T-helper 1 cell (primary cell): ENCODE results near the gene TRERF1.

Experiments used
- DNase-seq, 5 donors: peaks; one replicate each; pipeline ENCODE4 v3.0.0-alpha.2; 2012 to 2020

TRERF1 gene

DNA sequence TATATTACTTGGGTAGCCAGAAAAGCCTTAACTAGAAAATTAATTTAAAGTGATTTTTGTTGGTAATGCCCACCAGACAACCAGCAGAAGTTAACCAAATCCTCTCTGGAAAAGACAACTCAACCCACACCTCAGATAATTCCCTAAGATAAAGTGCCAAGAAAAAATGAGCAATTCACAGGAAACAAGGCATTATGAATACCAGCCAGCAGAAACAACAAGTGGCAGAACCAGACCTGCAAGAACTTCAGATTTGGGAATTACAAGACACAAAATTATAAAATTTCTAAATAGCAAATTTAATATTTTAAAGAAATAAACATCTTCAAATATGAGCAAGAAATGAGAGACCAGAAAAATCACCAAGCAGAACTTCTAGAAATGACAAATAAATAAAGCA is 154.1 kb downstream of the TRERF1 start:
- no peak for DNase-seq

DNA sequence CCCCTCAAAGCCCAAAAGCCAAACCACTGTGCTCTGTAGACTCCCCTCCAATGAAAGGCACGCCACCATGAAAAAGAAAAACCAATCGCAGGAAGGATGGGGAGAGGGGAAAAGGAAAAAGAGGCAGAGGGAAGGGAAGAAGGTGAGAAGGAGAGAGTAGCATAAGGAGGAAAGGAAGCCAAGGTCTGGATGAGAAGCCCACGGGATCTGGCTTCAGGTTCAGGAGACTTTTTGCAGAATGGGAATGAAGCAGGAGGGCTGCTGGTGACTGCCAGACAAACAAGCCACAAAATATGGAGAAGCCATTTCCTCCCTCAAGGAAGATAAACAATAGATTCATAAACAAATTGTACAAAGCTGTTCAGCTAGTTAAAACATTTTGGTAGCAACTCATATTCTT is 155.1 kb downstream of the TRERF1 start:
- no peak for DNase-seq

DNA sequence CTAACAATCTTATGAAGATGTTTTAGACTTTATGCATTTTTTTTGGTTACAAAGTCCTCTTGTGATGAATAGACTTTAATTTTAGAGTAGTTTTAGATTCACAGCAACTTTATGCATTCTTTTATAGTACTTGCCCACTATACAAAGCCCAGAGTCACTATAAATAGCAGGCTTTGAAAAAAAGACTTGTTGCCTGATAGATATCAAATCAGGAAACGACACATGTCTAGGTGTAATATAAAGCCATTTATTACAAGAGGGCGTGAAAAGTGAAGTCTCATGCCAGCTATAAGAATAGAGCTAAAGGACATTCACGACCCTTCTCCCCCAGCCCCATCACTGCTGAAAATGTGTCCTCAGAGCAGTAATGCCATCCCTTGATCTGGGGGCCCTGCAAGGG is 156.0 kb downstream of the TRERF1 start:
- DNase-seq = no peak

DNA sequence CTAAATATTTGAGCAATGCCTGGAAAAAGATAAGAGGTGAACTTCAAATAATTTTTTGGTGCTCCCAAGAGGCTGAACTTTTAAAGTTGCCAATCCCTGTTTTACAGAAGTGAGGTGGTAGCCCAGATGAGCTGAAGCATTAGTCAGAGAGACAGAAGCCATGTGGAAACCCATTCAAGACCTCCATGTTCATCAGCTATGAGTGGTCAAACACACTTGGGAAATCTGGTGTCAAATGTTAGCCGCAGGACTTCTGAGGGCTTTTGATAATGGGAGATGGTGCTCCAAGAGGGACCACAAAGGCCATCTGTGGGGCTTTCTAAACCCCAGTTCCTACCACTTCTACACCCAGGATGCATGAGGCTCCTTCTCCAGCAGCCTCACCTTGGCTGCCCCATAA is 156.5 kb downstream of the TRERF1 start:
- DNase-seq = no peak

DNA sequence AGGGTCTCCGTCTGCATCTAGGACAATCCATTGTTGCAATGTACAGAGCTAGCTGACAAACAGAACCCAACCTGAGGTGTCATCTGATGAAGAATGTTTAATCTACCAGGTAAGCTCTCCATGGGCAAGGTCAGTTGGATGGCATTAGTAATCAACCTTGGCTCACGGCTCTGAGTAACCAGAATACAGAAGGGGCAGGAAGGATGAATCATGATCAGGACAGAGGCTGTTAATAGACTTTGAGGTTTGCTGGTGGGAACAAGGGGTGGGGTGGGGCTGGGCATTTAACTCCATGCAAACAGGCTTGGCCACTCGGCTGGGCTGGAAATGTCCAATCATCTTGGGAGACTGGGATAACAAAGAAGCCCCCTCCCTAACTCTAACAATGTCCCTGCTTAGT is 157.0 kb downstream of the TRERF1 start:
- DNase-seq = no peak

DNA sequence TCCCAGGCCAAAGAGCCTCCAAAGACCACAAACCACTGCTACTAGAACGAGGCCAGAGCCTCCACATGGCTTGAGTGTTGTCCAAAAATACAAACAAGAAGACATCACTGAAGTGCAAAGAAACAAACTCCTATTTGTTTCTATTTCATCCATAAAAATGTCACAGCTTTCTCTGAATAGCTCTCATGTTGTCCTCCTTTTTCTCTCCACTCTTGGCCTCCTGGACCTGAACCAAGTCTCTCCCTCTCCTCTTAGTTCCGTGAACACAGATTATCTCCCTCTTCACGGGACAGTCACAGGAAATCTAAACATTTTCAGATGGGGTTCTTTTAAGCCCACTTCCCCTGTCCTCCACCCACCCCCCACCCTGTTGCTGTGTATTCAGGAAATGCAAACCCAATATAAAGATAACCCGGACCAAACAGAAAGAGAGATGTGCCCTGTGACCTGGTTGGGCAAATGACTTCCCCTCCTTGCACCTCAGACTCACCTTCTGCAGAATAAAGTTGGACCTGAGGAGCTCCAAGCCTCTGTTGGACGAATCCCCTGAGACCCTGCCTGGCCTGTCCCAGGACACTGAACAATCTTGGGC is 158.2 kb downstream of the TRERF1 start:
- DNase-seq = no peak

DNA sequence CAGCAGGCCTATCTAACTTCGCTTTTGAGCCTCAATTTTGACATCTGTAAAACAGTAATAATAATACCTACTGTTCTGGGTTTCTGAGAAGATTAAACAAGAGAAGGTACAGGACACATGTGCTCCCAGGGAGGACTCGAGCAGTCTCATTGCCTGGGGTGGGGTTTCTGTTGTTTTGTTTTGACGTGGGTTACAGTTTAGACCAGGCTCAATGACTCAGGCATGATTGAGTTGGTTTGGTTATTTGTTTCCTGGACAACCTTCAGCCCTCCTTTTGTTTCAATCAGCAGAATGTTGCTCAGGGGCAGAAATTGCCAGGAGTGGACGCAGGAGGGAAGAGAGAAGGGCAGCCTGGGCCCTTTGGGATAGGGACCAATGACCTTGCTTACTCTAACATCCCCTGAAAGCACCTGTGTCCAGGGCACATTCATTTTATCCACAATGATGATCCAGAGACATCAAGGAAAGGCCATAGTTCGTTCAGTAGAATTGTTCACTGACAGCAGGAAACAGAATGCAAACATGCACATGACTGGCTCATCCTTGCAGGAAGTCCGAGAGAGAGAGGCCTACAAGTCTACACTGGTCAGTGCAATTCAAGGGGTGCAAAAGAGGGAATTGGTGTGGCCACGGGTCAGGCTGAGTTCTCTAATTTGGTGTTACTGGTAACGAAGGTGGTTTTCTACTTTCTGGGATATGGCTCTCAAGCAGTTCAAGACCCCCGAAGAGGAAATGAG is 159.6 kb downstream of the TRERF1 start:
- peak in 1 of 5 donors; percentile 75 for DNase-seq

DNA sequence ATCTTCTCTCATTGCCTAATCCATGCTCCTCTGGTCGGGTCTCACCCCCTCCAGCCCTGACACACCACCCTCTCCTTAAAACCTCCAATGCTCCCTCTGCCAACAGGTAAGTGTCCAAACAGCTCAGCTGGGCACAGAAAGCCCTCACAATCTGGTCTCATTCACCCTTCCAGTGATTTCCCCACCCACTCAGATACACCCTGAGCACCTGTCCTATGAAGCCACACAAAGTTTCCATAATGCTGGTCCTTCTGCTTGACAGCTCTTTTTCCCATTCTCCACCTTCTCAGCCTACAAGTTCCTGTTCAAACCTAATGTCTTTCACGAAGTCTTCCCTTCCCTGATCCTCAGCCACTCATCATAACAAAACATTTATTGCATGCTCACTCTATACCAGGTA is 164.0 kb downstream of the TRERF1 start:
- DNase-seq = no peak

DNA sequence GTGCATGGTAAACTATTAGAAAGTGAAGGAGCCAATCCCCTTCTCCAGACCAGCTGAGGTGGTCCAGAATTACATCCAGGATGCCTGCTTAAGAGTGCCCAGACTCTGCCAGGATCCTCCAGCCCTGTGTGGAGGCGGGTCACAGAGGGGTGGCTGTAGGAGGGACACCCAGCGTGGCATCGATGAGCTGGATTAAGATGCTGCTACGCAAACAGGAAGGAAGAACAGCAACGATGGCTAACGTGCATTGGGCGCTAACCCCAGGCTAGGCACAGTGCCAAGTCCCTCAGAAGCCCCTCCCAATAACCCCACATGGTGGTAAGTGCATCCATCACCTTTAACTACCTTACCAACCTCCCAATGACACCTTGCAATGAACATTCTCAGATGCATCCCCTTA is 170.2 kb downstream of the TRERF1 start:
- DNase-seq = peak in 4 of 5 donors; percentile 22 to 67 (median 28)

DNA sequence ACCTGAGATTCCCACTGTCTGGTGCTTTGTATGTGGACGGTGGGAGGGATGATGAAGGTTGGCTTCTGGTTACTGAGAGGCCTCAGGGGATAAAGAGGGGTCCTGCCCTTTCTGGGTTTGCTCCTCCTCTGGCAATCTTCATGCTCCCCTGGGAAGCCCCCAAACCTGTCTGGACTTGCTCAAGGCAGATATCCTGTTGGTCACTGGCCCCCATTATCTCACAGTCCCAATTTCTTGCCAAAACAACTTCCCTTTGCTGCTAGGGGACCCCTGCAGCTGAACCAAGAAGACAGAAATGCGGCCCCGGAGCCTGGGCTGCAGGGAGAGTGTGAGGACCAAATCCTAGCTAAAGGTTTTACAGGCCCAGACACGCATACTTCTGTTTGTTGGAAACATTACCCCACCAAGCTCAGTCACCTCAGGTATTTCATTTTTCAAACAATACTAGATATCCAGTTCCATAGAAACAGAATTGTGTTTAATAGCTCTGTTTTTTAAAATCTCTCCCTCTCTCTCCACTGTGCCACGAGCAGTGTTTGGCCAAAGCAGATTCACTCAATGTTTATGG is 170.7 kb downstream of the TRERF1 start:
- DNase-seq = no peak

DNA sequence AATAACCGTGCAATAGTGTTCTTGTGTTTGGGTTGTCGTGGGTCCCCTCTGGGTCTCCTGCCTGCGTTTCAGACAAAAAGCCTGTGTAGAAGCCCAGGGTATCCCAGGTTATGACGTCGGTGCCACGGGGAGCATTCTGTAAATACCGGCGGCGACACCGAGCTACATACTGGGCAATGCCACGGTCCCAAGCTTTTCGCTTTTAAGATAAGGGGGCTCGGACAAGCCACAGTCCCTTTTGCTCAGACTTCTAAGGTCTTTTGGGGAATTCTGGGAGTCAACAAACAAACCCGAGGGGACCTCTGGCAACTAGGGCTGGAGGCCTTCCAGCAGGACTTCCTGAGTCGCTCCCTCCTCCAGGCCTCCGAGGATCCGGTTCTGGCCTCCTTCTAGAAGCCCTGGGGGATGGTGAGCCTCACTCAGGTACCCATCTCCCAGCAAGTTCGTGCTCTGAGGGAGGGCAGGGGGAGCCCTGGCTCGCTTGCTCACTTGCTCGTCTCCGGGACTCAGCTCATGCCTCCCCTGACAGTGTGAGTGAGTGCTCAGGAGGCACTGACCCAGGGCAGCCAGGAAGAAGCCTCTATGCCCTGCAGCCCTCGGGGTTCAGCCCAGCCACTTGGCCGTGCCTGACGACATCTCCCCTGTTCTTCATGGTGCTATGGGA is 171.6 kb downstream of the TRERF1 start:
- no peak for DNase-seq

DNA sequence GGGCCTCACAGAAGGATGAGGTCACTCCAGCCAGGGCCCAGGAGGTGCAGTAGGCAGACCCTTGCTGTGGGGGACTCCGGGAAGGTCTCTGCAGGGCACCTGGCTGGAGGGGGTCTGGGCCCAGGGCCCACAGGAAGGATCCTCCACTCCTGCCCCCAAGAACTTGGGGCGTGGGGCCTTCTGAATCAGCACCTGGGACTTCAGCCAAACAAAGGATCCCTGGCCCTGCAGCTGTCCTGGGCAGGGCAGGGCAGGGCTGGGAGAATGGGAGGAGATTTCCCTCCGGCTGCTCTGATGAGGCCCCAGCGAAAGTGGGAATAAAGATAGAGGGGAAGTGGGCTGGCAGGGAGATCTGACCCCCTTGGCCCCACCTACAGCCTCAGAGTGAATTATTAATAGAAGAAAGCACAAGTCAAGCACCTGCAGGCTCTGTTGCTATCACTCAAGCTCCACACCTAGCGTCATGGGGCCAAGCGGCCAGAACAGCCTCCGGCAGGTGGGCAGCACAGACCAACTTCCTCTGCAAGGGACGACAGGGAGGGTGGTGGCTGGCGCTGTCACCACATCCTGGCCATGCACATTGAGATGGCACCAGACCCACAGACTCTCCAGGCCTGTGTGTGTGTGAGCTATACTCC is 172.5 kb downstream of the TRERF1 start:
- peak in 1 of 5 donors; percentile 72 for DNase-seq

DNA sequence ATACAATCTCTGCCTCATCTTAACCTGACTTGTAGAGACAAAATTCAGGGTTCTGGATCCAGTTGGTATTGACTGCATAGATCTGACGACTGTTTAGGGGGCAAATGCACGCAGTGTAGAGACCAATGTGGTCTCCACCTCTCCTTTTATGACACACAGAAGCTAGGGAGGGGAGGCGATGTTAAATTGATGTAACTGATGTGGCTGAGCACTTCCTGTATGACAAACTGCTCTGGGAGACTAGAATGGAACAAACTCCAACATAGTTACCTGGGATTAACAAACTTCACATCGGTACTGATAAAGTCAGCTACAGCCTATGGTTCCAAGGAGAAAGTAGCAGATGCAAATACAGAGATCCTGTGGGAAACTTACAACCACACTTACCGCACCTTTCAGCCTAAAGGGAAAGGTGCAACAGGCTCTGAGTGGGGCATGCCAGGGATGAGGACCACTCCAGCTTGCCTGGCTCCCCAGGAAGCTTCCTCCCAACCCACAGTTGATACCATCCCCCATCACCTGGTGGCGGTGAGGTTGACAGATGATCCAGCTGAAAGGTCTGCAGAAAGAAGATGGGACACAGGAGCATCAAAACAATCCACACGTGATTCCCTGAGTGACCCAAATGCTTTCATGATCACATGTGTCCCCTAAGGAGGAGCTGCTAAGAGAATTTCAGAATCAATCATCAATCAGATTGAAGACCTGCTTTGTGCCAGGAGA is 173.4 kb downstream of the TRERF1 start:
- DNase-seq = peak in 1 of 5 donors; percentile 27

DNA sequence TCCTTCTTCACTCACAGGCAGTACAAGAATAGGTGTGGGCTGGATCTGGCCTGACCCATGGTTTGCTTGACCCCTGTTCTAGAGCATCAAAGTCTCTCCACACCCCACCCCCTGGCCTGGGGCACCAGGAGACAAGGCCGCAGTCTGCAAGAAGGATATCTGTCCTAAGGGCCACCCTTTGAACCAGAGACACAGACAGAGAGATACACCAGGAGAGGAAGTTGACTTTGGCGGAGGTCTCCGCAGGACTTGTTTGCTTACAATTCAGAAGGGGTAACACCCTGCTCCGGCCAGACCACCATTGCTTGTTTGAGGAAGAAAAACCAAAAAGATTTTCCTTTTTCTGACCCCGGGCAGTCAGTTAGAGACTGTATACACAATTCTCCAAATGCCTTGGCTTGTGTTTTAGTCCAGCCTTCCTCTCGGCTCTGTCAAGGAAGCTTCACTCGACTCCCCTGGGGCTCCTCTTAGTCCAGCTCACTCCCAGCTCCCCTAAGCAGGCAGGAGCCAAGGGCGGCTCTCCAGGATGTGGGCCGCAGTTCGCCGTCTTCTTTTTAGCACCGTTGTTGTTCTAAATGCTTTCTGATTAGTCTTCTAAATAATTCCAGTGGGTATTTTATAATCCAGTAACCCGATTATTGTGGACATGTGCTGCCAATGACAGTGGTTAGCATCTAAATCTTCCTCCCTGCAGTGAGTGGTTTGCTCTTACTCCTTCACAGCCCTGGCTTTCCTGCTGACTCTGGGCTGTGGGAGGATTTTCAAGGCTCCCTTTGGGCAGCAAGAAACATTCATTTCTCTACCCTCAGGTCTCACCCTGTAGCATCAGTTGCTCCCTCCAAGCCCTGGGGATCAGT is 175.5 kb downstream of the TRERF1 start:
- DNase-seq = no peak

DNA sequence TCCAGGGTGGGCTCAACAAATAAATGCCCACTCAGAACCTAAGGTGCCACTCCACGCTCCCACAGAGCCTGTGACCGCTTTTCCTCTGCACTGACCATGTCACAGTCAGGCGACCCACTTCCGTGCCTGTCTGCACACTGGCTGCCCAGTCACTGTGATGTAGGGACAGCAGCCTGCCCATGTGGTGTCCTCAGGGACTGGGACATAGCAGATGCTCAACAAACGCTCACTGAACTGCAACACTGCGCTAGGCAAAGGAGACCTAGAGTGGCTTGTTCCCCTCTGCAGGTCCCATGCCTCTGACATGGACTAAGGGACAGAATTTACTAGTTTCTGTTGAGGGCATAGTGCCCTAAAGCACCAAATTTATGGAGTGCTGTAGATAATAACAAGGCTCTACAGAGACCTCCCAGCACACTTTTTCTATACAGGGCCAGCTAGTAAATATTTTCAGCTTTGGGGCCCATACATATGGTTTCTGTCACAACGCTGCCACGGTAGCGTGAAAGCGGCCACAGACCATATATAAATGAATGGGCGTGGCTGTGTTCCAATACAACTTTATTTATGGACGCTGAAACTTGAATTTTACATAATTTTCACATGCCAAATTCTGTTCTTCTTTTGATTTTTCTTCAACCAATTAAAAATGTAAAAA is 176.2 kb downstream of the TRERF1 start:
- no peak for DNase-seq

DNA sequence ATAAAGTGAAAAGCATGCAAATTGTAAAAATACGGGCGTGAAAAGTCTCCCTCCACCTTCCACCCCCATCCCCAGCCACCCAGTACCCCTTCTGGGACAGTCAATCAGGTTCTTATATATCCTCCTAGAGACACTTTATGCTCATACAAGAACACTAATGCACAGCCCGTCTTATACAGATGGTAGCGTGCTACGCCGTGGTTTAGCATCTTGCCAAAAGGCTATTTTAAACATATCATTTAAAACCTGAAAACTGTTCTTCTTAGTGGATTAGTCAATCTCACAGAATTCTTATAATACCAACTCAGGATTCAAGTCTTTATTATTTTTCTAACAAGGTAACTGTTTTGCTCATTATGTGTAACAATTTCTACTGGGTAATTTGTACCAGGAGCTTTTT is 176.8 kb downstream of the TRERF1 start:
- DNase-seq = no peak

DNA sequence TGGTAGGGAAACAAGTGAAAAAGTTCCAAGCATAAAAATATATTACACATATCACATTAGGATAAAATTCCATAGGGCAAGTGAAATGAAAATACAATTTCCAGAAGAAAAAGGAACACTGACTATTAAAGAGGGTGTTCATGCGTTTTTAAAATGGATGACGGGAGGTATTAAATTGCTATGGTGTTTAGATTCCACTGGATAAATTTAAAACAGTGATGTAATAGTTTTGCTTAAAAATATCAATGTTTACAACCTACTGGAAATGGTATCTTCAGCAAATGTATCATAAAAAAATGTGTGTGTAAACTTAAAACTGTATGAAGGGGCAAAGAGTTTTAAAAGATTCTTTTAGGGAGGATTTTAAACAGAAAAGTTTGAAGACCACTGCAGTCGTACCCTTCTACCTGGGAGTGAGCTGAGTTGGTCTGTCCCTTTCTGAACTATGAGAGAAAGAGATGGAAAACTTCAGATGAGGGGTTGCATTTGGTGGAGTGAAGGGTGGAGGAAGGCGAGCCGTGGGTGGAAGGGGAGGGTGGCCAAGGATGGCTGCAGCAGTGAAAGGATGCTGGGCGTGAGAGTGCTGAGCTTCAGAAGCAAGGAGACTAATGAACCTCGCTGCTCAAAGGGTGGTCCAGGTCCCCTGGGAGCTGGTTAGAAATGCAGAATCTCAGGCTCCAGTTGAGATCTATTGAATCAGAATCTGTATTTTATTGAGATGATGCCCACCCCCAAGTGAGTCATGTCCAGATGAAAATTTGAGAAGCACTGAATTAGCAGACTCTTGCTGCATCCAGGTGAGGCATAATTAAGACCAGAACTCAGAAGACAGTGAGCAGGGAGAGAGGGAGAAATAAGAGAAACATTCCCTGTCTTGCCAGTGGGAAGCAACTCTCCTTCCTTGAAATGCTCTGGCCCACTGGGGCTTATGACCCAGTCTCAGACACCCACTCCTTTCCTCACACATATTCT is 179.6 kb downstream of the TRERF1 start:
- no peak for DNase-seq

DNA sequence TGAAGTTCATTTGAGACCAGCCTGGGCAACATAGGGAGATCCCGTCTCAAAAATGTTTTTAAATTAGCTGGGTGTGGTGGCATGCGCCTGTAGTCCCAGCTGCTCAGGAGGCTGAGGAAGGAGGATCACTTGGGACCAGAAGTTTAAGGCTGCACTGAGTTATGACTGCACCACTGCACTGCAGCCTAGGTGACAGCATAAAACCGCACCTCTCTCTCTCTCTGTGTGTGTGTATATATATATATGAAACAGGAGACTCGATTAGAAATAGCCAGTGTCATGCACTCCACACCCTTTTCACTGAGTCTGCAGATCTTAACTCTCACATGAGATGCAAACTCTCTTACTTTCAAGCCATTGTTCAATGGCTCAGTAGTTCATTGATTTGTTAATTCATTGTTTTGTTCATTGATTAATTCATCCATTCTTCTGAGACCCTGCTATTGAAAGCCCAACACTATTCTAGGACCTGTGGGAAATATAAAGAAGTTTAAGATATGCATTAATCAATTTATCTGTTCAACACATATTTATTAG is 181.7 kb downstream of the TRERF1 start:
- no peak for DNase-seq

DNA sequence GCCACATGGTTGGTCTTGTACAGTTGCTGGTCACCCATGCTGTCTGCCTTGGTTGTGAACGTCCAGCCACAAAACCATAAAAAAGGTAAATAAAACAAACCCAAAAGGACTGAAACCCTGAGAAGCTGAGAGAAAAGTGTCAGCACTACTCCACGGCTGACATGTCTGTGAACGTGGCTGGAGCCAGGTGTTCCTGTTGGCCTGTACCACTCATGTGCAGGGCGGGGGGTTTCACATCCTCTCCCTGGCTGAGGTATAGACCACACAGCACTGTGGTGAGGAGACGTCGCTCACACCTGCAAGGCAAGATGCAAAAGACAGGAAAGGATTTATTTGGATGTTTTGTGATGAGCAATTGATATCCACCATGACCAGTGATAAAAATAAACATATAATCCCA is 182.2 kb downstream of the TRERF1 start:
- DNase-seq = peak in 1 of 5 donors; percentile 46

DNA sequence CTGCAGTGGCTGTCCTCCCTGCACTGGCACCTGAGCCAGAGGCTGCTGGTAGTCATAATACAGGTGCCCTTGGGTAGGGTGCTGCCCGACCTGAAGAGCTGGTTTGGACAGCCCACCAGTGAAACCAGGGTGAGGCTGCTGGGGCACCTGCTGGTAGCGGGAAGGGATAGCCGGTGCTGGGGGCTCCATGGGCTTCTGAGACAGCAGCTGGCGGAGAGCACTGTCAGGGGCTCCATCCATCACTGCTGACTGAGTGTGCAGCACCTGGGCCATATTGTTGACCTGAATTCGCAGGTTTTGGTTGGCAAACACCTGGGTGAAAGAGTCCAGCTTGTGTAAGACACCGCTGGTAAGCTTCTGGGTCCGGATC is 182.9 kb downstream of the TRERF1 start:
- no peak for DNase-seq
